ENCODE data around the gene ZNF641.
A peak's percentile ranks its signal among the peaks of the same experiment; 100 is the strongest.

Gene ZNF641

DNA sequence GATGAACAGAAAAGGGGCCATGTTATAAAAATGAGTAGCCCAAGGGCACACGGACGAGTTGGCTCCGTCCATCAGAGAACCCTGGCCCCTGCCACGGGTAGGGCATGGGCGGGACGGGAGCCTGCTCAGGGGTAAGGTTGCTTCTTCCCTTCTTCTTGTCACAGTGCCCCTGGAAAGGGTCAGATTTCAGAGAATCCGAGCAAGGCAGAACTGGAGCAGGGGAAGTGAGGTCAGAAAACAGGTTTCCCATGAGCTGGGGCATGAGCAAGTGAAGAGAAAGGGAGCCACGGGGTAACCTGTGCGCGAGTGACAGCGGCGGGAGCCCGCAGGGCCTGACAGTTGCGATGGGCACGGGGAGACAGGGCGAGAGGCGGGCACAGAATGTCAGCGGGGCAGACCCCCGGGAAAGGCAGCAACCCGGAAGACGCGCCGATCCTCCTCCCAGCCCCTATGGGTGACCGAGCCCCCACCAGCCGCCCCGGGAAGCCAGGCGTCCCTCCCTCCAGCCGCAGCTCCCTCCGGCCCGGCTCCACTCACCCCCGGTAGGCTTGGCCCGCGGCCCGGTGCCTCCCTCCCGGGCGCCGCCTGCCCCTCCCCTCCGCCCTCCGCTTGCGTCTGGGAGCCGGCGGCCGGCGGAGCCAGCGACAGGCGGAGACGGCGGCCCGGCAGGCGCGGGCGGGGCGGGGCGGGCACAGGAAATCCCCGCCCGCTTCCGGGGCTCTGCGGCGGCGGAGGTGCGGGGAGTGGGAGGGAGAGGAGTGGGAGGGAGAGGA is at the start of gene ZNF641:
TSS of gene ZNF641 (minus strand) at position 671 of the 773 bp plus-strand sequence. CDS start 2,829 bp downstream, outside the sequence.
- DNase-seq (ENCODE audit: low read depth), result peak; percentile 77

DNA sequence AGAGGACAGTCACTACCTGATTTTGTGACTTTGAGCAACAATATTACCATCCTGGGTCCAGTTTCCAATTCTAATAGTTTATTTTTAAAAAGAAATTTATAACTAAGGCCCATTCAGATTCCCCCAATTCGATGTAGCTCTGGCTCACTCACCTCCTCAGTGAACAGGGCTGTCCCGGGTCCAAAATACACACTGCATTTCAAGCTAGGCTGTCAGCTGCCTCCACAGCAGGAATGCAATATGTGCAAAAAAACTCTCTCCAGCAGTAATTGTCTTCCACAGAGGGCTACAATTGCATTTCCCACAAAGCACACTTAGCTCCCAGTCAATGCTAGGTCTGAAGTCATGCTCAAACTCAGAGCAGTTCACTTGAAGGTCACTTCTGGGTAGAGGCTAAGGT is 39.3 kb upstream of the ZNF641 start:
- DNase-seq (ENCODE audit: low read depth), result no peak

GRCh38 chr12:48389409-48389808 is 38.7 kb upstream of the ZNF641 start:
- DNase-seq (ENCODE audit: low read depth), result no peak

DNA sequence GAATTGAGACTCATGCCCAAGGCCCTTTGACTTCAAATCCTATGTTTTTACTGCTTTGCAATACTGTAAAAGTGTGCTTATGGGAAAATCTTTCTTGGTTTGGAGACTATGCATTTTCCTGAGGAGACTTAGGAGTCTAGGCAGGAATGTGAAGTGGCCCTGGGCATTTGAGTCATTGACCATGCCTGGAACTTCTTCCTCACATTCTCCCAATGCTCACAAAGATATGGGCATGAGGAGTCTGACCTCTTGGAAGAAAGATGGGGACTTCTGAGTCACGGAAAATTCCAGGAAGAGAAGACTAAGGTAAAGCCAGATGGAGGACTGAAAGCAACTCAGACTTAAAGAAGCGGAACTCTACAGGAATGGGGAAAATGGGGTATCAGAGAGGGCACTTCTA is 38.2 kb upstream of the ZNF641 start:
- DNase-seq (ENCODE audit: low read depth), result no peak

DNA sequence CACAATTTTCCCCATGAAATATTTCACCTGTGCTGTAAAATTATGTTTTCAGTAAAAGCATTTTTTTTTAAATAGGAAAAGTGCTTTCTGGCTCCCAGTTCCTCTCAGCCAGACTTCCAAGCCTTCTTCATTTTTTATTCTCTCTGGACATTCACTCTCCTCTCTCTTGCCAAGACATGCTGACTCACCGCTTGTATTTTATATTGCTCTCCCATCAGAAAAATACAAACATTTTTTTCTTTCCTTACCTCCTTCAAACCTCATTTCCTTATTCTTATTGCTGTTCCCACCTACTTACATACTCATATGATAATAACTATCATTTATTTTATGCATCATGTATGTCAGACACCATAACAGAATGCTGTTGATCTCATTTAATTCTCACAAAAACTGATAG is 37.7 kb upstream of the ZNF641 start:
- no peak for DNase-seq (ENCODE audit: low read depth)

DNA sequence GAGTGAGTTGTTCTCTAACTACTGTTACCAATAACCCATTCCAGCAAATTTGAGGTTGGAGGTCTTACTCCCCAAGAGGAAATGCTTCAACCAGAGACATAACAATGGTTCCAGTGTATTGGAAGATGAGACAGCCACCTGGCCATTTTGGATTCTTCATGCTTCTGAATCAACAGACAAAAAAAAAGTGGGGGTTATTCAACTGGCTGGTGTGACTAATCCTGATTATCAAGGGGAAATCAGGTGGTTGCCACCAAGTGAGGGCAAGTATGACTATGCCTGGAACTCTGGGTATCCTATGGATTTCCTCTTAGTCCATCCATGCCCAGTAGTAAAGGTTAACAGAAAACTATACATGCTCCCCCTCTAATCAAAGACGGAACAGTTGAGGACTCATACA is 29.9 kb upstream of the ZNF641 start:
- no peak for DNase-seq (ENCODE audit: low read depth)

DNA sequence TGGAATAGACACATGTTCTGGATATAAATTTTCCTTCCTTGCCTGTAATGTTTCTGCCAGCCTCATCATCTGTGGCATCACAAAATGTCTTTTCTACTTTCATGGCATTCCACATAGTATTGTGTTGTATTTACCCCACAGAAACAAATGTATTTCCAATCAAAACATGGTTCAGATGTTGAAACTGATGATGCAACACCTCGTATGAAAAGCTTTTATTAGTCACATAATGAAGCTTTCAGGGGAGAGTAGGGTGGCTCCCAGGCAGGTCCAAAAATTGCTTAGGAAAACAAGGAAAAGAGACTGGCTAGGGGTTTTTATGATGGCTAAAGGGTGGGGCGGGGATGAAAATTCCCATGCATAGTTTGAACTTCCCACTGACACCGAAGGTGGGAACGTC is 29.1 kb upstream of the ZNF641 start:
- no peak for DNase-seq (ENCODE audit: low read depth)

- no peak for DNase-seq (ENCODE audit: low read depth)
These were observed 26.9 kb upstream of the ZNF641 start for GRCh38 chr12:48377646-48378045.

DNA sequence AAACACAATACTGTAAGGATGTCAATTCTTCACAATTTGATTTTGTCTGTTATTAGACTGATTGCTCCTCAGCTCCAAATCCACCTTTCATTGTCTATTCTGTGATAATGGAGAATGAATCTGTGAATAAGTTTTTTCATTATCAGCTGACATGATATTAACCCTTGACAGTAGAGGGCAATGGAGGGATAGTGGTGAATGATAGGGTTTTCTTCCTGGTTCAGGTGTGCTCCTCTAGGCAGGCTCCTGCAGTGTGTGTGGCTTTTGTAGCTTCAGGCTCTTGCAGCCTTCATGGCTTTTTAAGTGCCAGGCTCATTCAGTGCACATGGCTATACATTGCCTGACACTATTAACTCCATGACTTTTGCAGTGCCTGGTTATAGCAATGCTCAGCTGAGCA is 23.4 kb upstream of the ZNF641 start:
- no peak for DNase-seq (ENCODE audit: low read depth)

DNA sequence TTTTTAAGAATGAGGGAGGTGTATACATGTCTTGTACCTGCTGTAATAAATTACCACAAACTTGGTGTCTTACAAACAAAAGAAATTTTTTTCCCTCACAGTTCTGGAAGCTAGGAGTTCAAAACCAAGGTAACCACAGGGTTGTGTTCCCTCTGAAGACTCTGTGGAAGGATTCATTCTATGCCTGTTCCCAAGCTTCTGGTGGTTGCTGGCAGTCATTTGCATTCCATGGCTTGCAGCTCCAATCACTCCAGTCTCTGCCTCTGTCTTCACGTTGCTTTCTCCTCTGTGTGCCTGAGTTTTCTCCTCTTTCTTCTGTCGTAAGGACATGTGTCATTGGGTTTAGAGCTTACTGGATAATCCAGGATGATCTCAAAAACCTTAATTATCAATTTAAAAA is 15.4 kb upstream of the ZNF641 start:
- no peak for DNase-seq (ENCODE audit: low read depth)

DNA sequence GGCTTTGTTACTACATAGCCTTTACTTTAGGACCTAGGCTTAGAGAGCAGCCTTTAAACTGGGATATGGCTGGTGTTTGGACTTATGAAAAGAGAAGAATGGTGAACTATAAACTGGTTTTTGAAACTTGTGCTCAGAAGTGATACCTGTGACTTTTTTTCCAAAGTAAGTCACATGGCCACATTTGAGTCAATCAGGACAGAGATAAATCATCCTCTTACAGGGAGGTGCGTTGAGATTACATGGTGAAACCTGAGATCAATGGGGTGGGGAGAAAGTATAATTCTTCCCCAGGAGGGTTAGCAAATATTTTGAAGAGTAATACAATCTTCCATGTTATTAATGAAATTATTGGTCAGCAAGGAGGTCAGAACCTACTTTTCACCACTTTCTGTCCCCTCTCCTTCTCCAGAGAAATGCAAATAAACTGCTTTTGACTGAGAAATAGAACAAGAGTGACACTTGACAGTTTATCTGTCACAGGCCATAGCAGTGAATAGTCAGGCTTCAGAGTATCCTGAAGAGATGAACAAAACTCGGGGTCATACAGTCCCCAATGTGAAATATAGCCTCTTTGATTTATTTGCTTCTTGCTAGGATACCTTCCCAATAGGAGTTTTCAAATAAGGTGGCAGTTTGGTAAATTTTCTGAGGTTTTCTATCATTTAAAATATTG is 11.1 kb upstream of the ZNF641 start:
- no peak for DNase-seq (ENCODE audit: low read depth)

- no peak for DNase-seq (ENCODE audit: low read depth)
These were observed 8.3 kb upstream of the ZNF641 start for GRCh38 chr12:48358937-48359513.

DNA sequence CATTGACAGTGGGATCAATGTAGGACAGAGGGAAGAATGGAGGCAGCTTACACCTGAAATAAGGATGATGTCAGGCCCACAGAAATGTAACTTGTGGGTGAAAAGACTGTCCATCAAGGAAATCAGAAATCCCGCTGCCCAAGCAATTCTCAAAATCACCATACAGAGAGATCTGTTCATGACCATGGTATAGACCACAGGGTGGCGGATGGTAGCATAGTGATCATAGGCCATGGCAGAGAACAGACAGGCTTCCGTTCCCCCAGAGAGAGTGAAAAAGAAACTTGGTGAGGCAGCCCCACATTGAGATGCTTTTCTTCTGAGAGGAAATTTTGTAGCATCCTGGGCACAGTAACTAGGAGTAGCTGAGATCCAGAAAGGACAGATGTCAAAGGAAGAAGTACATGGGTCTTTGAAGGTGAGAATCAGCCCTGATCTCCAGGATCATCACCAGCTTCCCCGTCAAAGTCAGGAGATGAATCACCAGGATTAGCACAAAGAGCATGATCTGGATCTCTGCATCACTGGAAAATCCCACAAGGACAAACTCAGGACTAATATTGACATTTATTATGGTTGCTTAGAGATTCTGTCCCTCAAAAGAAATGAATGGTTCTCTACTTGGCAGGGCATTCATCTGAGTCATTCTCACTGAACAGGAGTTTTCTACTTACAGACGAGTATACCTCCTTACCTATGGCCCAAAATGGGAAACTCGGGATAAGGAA is 5.5 kb upstream of the ZNF641 start:
- no peak for DNase-seq (ENCODE audit: low read depth)

GRCh38 chr12:48352157-48352760 is 1.5 kb upstream of the ZNF641 start:
- no peak for DNase-seq (ENCODE audit: low read depth)

- DNase-seq (ENCODE audit: low read depth), result no peak
These were observed 446 bp upstream of the ZNF641 start for GRCh38 chr12:48351022-48351708.

DNA sequence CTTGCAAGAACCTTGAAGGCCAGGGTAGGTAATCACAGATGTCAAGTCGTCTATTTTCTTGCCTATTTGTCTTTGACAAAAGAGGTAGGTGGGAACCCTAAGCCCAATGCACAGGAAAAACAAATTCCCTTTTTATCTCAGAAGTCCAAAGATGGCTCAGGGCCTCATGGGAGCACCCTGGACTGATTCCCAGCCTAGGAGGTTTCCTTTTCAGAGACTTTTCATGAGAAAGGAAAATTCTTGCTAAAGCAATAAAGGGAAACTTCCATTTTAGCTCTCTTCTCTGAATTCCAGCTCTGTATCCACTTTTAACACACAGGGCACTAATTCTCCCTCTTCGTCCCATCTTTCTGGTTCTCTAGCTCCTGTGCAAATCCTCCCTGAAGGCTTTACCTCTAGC is 1.2 kb downstream of the ZNF641 start:
- DNase-seq (ENCODE audit: low read depth), result no peak

DNA sequence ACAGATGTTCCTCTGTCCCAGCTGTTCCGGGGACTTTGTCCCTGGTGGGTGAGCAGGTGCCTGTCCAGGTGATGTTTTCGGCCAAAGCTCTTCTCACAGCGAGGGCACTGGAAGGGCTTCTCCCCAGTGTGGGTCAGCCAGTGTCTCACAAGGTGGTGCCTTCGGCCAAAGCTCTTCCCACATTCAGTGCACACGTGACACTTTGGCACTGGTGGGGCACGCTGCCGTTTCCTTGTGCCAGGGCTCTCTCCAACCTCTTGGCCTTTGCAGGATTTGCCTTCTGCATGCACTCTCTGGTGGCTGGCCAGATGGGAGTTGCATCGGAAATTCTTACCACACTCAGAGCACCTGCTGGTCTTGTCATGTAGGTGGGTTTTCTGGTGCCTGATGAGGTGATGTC is 7.7 kb downstream of the ZNF641 start:
- DNase-seq (ENCODE audit: low read depth), result no peak

GRCh38 chr12:48340943-48341342 is 9.8 kb downstream of the ZNF641 start:
- DNase-seq (ENCODE audit: low read depth), result no peak

GRCh38 chr12:48339442-48340117 is 11.1 kb downstream of the ZNF641 start:
- DNase-seq (ENCODE audit: low read depth), result no peak

DNA sequence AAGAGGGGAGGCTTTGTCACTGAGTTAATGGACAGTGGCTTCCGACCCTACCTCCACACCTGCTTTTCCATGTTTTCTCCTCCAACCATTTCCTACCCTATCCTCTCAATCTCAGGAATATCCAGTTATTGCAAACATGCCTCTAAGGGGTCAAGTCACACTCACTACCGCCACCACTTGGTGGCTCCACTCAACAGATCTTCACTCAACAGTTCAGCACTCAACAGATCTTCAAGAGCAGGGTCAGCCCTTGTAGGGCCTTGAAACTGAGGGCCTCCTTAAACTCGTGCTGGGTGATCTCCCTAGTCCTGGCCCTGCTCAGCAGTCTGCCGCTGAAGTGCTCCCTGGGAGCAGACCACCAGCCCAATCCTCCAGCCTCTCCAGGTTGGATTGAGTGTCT is 14.2 kb downstream of the ZNF641 start:
- DNase-seq (ENCODE audit: low read depth), result no peak

- DNase-seq (ENCODE audit: low read depth), result no peak
These were observed 14.7 kb downstream of the ZNF641 start for GRCh38 chr12:48336061-48336460.

Data from T-helper 22 cell (primary cell).